NCI-H128 (cell line): ENCODE measurements around the gene AFAP1L1.

ENCODE experiments used
- DNase-seq: peaks from one replicate; lab custom pipeline; 2025; ENCODE audit not compliant: unreplicated experiment; lab: John Stamatoyannopoulos, UW

The AFAP1L1 gene

GRCh38 chr5:149344151-149344550 lies 72.5 kb downstream of the AFAP1L1 start:
- no peak for DNase-seq

- DNase-seq, result peak; percentile 66
Measured at GRCh38 chr5:149345147-149345891, 73.7 kb downstream of the AFAP1L1 start, which contains the start of gene GRPEL2. TSS of gene GRPEL2 (plus strand) at chr5:149345499. CDS start at chr5:149345540, 41 bp downstream.

- no peak for DNase-seq
Measured at GRCh38 chr5:149345892-149346222, 74.2 kb downstream of the AFAP1L1 start.

GRCh38 chr5:149348518-149348917 lies 76.9 kb downstream of the AFAP1L1 start:
- no peak for DNase-seq

- no peak for DNase-seq
Measured at GRCh38 chr5:149349382-149349781, 77.7 kb downstream of the AFAP1L1 start.

GRCh38 chr5:149352169-149352568 lies 80.5 kb downstream of the AFAP1L1 start:
- no peak for DNase-seq

- DNase-seq, result no peak
Measured at GRCh38 chr5:149353911-149354310, 82.3 kb downstream of the AFAP1L1 start.

GRCh38 chr5:149355688-149356087 lies 84.0 kb downstream of the AFAP1L1 start:
- no peak for DNase-seq

- no peak for DNase-seq
Measured at GRCh38 chr5:149356391-149356790, 84.7 kb downstream of the AFAP1L1 start.

GRCh38 chr5:149357370-149358293 lies 86.0 kb downstream of the AFAP1L1 start, which contains the start of gene PCYOX1L:
TSS of gene PCYOX1L (plus strand) at chr5:149358046. CDS start at chr5:149358069, 23 bp downstream.
- peak; percentile 89 for DNase-seq

- no peak for DNase-seq
Measured at GRCh38 chr5:149358294-149358651, 86.6 kb downstream of the AFAP1L1 start.

- no peak for DNase-seq
Measured at GRCh38 chr5:149358868-149359495, 87.3 kb downstream of the AFAP1L1 start.

GRCh38 chr5:149360272-149360671 lies 88.6 kb downstream of the AFAP1L1 start:
- no peak for DNase-seq

- no peak for DNase-seq
Measured at GRCh38 chr5:149362541-149362940, 90.9 kb downstream of the AFAP1L1 start.

- DNase-seq, result no peak
Measured at GRCh38 chr5:149363358-149363757, 91.7 kb downstream of the AFAP1L1 start.

GRCh38 chr5:149363936-149364335 lies 92.3 kb downstream of the AFAP1L1 start:
- no peak for DNase-seq

- DNase-seq, result no peak
Measured at GRCh38 chr5:149364719-149365118, 93.1 kb downstream of the AFAP1L1 start.

GRCh38 chr5:149365418-149365817 lies 93.8 kb downstream of the AFAP1L1 start:
- DNase-seq, result no peak

GRCh38 chr5:149366169-149366729 lies 94.6 kb downstream of the AFAP1L1 start:
- no peak for DNase-seq

- DNase-seq, result no peak
Measured at GRCh38 chr5:149367249-149367971, 95.8 kb downstream of the AFAP1L1 start.
